Measurements from ENCODE around the gene PELO. TPM values are rescaled to one million over a fixed set of nuclear protein-coding genes. Genes with fewer than 3 reads are reported as not detected.
A peak's percentile ranks its signal among the peaks of the same experiment; 100 is the strongest.

The PELO gene
- total and polyA plus RNA-seq, 9 of the 15 experiments (the other 6 are each of a cell fraction or from before 2014, with no cell fraction given) = 5.8 to 14.6 (median 9.6) TPM

- in situ Hi-C loops (cut with MboI) = no loop called here
- no peak for FAIRE-seq
- H3K4me2 ChIP-seq (ENCODE audit: insufficient read depth, low read length) = no peak overlapping the region
Measured at GRCh38 chr5:52837068-52837467, 49.4 kb downstream of the PELO start.

More at GRCh38 chr5:52837068-52837467, 49.4 kb downstream of the PELO start:
- H3K79me2 ChIP-seq (ENCODE audit: control insufficient read depth, insufficient read depth, low read length) = no peaks in the 10 kb centered on the region
- H4K20me1 ChIP-seq (replicated peaks; ENCODE audit: control insufficient read depth, insufficient read depth, low read length) = no peaks in the 10 kb centered on the region
- H2AFZ ChIP-seq (ENCODE audit: low read depth, low read length) = 0 out of 2 replicates have a peak overlapping the region, but pooled peaks have one; percentile 26
- BruUV-seq (replicated peaks) = no TSS peak
- no peak overlapping the region for H3K9ac ChIP-seq (ENCODE audit: insufficient read depth in 1 of 2, low read depth in 2 of 2, low read length in 2 of 2)
- H3K9me3 ChIP-seq (replicated peaks; ENCODE audit: control insufficient read depth, insufficient read depth, low read depth, low read length) = no peaks in the 10 kb centered on the region
- no peaks in the 10 kb centered on the region for H3K4me1 ChIP-seq (replicated peaks in 1 of 2; ENCODE audit: control insufficient read depth in 2 of 2, insufficient read depth in 2 of 2, low read length in 2 of 2)
- no peak overlapping the region for H3K27ac ChIP-seq (ENCODE audit: extremely low read depth, low read depth, low read length)
- no peak for TF ChIP-seq HMGN3 (IDR thresholded peaks at IDR 0.05; ENCODE audit: borderline replicate concordance, extremely low read depth, insufficient read length, low read depth, low read length)
- no peak for TF ChIP-seq ZC3H11A (IDR thresholded peaks at IDR 0.05; ENCODE audit: low read depth, low read length)
- no peak for TF ChIP-seq LARP7 (IDR thresholded peaks at IDR 0.05)
- no peak for TF ChIP-seq ZSCAN32 (CRISPR knock-in tag; IDR thresholded peaks at IDR 0.05)
- TF ChIP-seq JUNB (CRISPR knock-in tag; conservative IDR thresholded peaks at IDR 0.05) = no peak
- no peak for TF ChIP-seq MAFF (IDR thresholded peaks at IDR 0.05; ENCODE audit: low read length)
- TF ChIP-seq MIER1 (IDR thresholded peaks at IDR 0.05; ENCODE audit: low read depth) = no peak
- no peak for TF ChIP-seq CTBP1 (IDR thresholded peaks at IDR 0.05; ENCODE audit: borderline replicate concordance)
- TF ChIP-seq SMAD1 (IDR thresholded peaks at IDR 0.05; ENCODE audit: low read depth, low read length, partially characterized antibody) = no peak
- no peak for TF ChIP-seq SNAPC5 (CRISPR knock-in tag; IDR thresholded peaks at IDR 0.05)
- no peak for TF ChIP-seq PML (IDR thresholded peaks at IDR 0.05; ENCODE audit: low read length)
- TF ChIP-seq TGIF2 (CRISPR knock-in tag; IDR thresholded peaks at IDR 0.05) = no peak
- TF ChIP-seq BRF1 (IDR thresholded peaks at IDR 0.05; ENCODE audit: borderline replicate concordance, extremely low read depth, insufficient read length) = no peak
- no peak for TF ChIP-seq TAF7 (tag; IDR thresholded peaks at IDR 0.05)
- TF ChIP-seq, protein P1, sequence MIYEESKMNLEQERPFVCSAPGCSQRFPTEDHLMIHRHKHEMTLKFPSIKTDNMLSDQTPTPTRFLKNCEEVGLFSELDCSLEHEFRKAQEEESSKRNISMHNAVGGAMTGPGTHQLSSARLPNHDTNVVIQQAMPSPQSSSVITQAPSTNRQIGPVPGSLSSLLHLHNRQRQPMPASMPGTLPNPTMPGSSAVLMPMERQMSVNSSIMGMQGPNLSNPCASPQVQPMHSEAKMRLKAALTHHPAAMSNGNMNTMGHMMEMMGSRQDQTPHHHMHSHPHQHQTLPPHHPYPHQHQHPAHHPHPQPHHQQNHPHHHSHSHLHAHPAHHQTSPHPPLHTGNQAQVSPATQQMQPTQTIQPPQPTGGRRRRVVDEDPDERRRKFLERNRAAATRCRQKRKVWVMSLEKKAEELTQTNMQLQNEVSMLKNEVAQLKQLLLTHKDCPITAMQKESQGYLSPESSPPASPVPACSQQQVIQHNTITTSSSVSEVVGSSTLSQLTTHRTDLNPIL (CRISPR knock-in tag; IDR thresholded peaks at IDR 0.05) = no peak
- TF ChIP-seq RBFOX2 (IDR thresholded peaks at IDR 0.05; ENCODE audit: low read depth, low read length) = no peak
- TF ChIP-seq MAX (CRISPR knock-in tag; IDR thresholded peaks at IDR 0.05) = no peak
- TF ChIP-seq DNMT1 (IDR thresholded peaks at IDR 0.05) = no peak
- no peak for TF ChIP-seq PATZ1 (CRISPR knock-in tag; IDR thresholded peaks at IDR 0.05; ENCODE audit: borderline replicate concordance)
- no peak for TF ChIP-seq BACH1 (tag; IDR thresholded peaks at IDR 0.05)
- DNase-seq (ENCODE audit: extremely low read depth in 1 of 4, low spot score in 3 of 4) (no peak), ATAC-seq (no peak)
- no peak overlapping the region for H3K4me3 ChIP-seq
- intact Hi-C loops (cut with micrococcal nuclease) = no loop called here
- 0 out of 5 replicates have a peak, but pooled peaks cover 0 to 2% of the 10 kb centered on the region in 2 experiments for H3K27me3 ChIP-seq (ENCODE audit: control insufficient read depth in 2 of 2, insufficient read depth in 2 of 2, low read length in 2 of 2)
- ChIA-PET POLR2A (no interaction called here), CTCF (ENCODE audit: low intra/inter-chr PET ratio) (no interaction called here)
- WGBS (ENCODE audit: insufficient coverage, low coverage, missing lambda C conversion rate) = 0% methylated on average over 7 of the region's 7 CpGs
- H3K36me3 ChIP-seq (ENCODE audit: control insufficient read depth, insufficient read depth, low read length) = no peaks in the 10 kb centered on the region
- no peaks in the 10 kb centered on the region for H3K9me1 ChIP-seq (ENCODE audit: control insufficient read depth, insufficient read depth, low read length)
